NCI-H510A treated with DMSO at 0.1 percent for 48 hours (cell line): ENCODE data around the gene COL18A1.
A peak's percentile ranks its signal among the peaks of the same experiment; 100 is the strongest.

ENCODE experiments used
- DNase-seq: peaks from one replicate; lab custom pipeline; 2025; lab: John Stamatoyannopoulos, UW

Gene COL18A1

DNA sequence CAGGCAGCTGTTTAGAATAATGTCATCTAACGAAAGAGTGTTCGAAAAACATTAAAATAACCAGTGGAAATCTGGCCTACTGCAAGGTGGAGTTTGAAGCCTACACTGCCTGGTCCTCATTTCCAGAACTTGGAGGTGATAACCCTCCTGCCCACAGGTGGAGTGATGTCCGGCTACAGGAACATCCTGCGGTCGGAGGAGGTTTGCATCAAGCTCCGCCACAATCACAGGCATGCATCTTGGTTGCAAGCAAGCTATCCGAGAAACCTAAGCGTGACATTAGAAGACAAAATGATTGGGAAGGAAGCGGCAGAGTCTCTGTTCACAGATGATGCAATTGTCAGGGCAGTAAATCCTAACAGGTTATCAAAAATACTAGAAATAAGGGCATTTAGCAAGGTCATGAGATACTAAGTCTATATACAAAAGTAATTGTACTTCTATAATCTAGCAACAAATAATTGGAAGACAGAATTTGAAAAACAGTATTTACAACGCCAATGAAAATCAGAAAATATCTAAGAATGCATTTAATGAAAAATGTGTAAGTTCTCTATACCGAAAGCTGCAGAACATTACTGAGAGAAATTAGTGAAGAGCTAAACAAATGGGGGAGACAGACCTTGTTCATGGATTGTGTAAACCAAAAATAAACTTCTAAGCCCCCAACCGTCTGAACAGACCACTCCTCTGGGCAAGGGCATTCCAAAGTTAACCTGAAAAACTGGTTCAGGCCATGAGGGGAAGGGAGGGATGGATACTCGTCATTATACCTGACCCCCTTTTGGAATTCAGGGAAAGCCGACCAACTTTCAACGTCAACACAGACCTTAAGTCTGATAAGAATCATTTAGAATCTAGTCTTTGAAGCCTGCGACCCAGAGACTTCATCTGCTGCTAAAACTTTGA is 141.9 kb downstream of the COL18A1 start:
- DNase-seq = no peak

DNA sequence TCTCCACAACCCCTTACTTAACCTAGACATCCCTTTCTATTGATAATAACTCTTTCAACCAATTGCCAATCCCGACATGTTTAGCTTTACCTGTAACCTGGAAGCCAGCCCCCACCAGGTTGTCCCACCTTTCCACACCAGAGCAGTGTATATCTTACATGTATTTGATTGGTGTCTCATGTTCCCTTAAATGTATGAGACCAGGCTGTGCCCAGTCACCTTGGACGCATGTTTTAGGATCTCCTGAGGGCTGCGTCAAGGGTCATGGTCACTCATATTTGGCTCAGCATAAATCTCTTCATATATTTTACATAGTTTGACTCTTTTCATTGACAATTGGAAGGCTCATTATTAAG is 142.6 kb downstream of the COL18A1 start:
- DNase-seq = no peak

- no peak for DNase-seq
Observed at GRCh38 chr21:45548711-45549491, 143.9 kb downstream of the COL18A1 start.

DNA sequence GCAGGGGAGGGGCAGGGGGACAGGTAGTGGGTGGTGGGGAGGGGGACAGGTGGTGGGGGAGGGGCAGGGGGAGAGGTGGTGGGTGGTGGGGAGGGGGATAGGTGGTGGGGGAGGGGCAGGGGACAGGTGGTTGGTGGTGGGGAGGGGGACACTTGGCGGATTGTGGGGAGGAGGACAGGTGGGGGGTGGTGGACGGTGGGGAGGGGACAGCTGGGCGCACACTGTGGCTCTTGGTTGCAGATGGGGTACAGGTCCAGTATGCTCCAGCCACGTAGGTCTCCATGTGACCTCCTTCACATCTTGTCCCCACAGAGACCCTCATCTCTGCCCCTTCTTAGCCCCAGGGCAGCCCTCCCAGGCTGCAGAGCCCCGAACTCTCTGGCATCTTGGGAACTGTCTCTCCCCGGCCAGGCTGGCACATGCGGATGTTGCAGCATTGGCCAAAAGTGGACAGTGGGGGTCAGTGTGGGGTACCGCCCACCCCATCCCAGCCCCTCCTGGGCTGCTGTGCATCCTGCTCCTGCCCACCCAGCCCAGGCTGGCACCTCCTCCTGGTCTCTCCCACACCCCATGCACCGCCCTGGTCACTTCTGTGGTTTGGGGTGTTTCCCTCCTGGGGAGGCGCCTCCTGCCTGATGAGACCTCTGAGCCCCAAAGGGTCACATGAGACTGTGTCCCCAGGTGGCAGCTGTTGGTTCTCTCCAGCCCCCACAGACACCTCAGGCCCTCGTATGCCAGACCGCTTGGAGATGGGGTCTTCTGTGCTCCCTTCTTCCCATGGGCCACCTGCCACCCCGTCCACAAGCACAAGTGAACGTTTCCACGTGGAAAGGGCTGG is 144.9 kb downstream of the COL18A1 start:
- DNase-seq = no peak

- DNase-seq = no peak
Observed at GRCh38 chr21:45550522-45551210, 145.7 kb downstream of the COL18A1 start.

DNA sequence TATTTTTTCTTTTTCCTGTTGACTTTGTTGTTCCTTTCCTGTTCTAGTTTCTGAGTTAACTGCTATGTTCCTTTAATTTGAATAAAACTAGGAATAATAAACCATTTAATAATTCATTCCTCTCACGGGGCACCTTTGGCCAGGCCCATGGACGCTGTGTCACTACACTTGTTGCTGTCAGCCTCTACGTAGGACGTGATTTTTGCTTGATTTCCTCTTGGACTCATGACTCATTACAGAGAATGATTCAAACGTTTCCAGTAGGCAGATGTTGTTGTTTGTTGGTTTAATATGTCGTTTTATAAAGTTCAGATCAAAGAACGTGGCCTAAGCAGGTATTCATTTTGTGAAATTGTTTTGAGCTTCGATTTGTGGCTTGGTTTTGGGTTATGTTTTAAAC is 146.4 kb downstream of the COL18A1 start:
- DNase-seq = no peak

DNA sequence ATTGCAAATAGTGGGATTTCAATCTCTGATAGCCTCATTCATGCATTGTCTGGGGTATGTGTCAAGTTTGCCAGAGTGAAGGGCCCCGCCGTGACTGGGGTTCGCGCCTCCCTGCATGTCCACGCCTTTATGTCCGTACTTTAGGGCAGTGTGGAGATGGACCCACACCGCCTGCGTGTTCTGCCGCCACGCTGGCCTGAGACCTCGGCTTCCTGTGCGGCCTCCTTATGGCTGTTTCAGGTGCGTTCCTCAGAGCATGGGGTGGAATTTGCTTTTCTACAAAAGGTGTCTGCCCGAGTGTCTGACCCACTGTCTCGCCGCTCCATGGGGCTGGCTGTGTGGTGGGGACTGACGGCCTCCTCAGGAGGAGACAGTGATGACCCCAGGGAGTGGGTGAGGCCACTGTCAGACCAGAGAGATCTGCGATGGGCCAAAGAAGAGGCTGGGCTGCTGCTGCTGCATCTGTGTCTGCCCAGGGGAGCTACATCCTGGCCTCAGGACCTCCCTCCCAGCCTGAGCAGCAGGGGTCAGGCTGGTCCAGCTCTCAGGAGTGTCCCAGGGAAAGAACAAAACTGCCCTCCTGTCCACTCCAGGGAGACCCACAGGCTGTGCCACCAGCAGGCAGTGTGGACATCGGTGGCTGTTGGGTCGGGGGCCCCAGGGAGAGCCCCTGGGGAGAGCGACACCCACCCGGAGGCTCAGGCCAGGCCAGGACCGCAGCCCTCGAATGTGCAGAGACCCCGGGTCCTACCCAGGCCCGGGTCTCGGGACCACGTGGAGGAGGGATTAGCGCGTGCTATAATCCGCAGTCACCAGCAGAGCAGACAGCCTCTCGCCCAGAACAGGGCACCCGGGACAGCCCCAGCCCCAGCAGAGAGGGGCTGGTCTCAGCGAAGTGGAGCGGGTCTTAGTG is 147.1 kb downstream of the COL18A1 start:
- DNase-seq = no peak

DNA sequence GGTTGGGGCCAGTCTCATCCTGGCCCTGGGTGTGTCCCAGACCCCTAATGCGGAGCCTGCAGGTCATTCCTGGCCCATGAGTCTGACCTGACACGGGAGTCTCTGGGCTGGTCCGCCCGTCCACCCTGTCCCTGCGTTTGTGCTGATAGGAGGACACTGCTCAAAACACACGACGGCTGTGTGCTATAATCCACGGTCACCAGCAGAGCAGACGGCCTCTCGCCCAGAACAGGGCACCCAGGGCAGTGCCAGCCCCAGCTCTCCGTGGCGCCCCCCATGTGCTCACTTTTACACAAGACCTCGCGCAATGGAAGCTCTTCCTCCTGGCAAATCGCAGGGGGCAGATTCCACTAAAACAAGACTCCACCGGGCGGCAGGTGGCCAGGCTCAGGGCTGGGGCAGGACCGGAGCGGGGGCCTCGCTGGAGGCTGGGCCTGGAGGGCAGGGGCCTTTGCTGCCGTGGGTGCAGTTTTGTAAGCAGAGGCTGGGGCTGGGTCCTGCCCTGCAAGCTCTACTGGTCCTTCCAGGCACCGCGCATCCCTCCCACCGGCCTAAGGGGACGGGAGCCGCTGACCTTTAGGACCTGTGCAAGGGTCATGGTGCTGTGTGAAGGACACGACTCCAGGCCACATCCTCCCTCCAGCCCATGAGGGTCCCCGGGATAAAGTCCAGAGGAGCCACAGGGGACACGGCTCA is 147.9 kb downstream of the COL18A1 start:
- no peak for DNase-seq

DNA sequence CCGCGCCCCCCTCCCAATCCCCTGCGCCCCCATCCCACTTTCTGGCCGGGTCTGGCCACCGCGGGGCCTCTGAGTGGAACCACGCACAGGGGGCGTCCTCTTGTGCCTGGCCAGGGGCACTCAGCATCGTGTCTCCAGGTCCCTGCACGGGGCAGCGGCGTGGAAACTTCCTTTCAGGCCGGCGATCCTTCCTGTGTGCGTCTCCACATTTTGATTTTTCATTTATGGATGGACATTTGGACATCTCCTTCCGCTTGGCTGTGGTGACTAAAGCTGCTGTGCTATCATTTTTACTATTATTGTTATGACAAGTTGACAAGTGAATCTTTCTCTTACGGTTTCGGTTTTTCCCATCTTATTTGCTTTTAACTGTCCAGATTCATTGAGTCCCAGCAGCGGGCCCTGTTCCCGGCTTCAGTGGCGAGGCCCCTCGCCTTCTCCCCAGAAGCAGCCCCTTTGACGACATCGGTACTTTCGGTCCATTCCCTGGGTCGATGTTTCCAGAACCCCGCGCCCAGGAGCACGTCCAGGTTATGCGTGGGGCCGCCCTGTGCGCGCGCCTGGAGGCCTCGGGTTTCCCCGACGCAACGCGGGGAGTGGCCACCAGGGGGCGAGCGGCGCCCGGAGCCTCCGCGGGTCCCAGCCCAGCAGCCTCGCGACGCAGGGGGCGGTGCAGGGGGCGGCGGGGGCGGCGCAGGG is 149.7 kb downstream of the COL18A1 start:
- no peak for DNase-seq

DNA sequence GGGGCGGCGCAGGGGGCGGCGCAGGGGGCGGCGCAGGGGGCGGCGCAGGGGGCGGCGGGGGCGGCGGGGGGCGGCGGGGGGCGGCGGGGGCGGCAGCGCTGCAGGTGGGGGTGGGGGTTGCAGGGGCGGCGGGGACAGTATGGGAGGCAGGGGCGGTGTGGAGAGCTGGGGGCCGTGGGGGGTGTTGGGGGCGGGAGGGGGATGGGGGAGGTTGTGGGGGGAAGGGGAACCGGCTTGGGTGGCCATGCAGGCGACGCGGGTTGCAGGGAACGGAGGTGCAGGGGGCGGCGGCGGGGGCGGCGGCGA is 150.2 kb downstream of the COL18A1 start:
- DNase-seq = no peak

DNA sequence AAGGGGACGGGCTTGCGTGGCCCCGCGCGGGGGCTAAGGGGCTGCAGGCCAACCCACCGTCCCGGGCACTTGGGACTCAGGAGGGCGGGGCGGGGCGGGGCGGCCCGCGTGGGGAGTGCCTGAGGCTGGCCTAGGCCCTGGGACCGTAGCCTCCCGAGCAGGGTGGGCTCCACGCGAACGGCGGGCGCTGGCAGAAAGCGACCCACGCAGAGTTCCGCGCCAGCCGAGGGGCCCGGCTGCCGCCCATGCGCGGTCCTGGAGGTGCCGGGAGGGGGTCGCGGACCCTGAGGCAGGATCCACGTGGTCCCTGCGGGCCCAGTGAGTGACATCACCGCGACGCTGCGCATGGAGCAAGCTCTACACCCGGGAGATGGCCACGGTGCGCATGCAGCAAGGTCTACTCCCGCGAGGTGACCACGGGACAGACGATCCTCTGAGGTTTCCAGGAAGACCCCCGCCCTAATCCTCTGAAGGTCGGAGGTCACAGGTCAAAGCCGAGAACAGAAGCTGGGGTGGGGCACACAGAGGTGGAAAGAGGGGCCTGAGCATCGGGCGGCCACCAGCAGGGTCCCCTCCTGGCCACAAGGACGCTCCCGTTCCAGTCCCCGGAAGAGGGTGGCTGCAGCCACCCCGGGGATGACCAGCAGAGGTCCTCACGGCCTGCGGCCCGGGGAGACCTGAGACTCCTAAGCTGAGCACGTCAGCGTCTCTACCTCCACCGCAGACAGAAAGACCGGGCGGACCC is 150.8 kb downstream of the COL18A1 start:
- peak; percentile 24 for DNase-seq

GRCh38 chr21:45556302-45556644 is 151.3 kb downstream of the COL18A1 start:
- no peak for DNase-seq

DNA sequence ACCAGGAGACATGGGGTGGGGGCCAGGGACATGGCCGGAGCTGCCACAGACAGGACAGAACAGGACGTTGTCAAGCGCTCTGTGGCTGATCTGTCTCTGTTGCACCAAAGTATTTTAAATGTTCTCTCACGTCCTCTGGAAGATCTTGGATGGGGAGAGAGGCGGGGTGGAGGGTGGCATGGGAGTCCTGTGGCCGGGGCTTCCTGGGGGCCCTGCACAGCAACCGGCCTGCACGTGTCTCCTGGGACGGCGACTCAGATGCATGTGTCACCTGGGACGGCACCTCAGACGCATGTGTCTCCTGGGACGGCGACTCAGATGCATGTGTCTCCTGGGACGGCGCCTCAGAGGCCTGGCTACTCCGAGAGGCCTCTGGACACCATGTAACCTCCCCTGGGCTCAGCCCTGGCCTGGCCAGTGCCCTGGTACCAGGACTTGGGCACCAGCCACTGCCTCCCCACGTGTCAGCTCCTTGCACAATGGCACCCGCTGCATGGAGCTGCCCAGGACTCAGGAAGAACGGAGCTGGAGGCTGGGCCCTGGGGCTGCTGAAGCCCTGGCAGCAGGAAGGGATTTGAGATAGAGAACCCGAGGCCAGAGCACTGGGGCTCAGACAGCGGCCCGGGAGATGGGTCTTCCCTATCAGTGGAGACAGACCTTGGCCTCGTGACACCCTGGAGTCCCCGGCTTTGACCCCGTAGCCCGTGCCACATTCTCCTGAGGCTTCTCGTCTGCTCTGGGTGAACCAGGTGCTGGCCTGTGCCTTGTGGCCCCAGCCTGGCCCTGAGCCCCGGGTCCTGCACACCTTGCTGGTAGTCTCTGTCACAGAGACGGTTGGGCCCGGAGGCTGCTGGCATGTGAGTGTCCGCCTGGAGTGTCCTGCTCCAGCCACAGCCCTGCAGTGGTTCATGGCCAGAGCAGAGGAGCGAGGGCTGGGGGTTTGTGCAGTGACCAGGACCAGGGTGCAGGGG is 152.0 kb downstream of the COL18A1 start:
- DNase-seq = no peak

GRCh38 chr21:45557616-45558043 is 152.7 kb downstream of the COL18A1 start:
- no peak for DNase-seq

GRCh38 chr21:45558044-45558721 is 153.2 kb downstream of the COL18A1 start:
- DNase-seq = no peak

- no peak for DNase-seq
Observed at GRCh38 chr21:45559216-45560105, 154.5 kb downstream of the COL18A1 start.
